OCI-LY1 (cell line): ENCODE data around the gene PXDC1.

Experiments
- CTCF ChIP-seq: fragments of 200-600 bp; sonication (generic), shearing (Covaris generic); IDR thresholded peaks from 2 replicates; pipeline ENCODE4 v1.5.1; 2017; ENCODE audit warnings: mild to moderate bottlenecking, antibody characterized with exemption, low read length, moderate library complexity, mixed read lengths
- EZH2 ChIP-seq: fragments of 200-600 bp; sonication (generic), shearing (Covaris generic); IDR thresholded peaks from 2 replicates; pipeline ENCODE4 v1.8.0; 2017; ENCODE audit warnings: borderline replicate concordance, mixed run types, mild to moderate bottlenecking, antibody characterized with exemption, low read length, moderate library complexity, mixed read lengths

GRCh38 chr6:3762359-3762758, 10.8 kb upstream of the PXDC1 start:
- TF ChIP-seq CTCF (no peak), EZH2 (no peak)
